K562 (cell line): ENCODE results near the gene SPIB. TPM values are rescaled to one million over a fixed set of nuclear protein-coding genes. Genes with fewer than 3 reads are reported as not detected.

Experiments
- FIP1L1 ChIP-seq: fragments of 200-400 bp; formaldehyde crosslinking; IDR thresholded peaks from 2 replicates; pipeline ENCODE4 v1.6.1; 2018; ENCODE audit warnings: mild to moderate bottlenecking, low read depth, low read length; ENCODE audit not compliant: poor library complexity, severe bottlenecking
- FOXP1 ChIP-seq: sonication (generic); formaldehyde crosslinking; IDR thresholded peaks from 2 replicates; pipeline ENCODE4 v1.8.0; 2022; ENCODE audit warnings: mild to moderate bottlenecking, missing genetic modification reagents
- L3MBTL2 ChIP-seq: fragments of 450-650 bp; IDR thresholded peaks from 2 replicates; pipeline ENCODE4 v1.6.1; 2016; ENCODE audit warnings: mild to moderate bottlenecking, moderate library complexity
- NR2C1 ChIP-seq, 2 experiments: fragments of 450-650 bp; IDR thresholded peaks; 2 replicates each; pipeline ENCODE4 v1.6.1; 2017; ENCODE audit warnings: mild to moderate bottlenecking in 2 of 2, antibody characterized with exemption in 1 of 2, inconsistent platforms in 1 of 2, missing compliant biosample characterization in 1 of 2, missing genetic modification characterization in 1 of 2
- NR2C2 ChIP-seq, 2 experiments: fragments of 200-800 bp in 1 of 2; sonication (Bioruptor generic) in 1 of 2; sonication (generic) in 1 of 2; formaldehyde crosslinking in 1 of 2; IDR thresholded peaks; 2 replicates each; pipeline versions ENCODE4 v1.6.1 to v1.8.0; 2016 to 2022; ENCODE audit warnings: mild to moderate bottlenecking in 1 of 2, missing compliant biosample characterization in 1 of 2, missing genetic modification characterization in 1 of 2, missing genetic modification reagents in 1 of 2
- POLR2A ChIP-seq: fragments of 450-650 bp; conservative IDR thresholded peaks from 2 replicates; pipeline ENCODE4 v1.6.1; 2016
- POLR2B ChIP-seq: fragments of 450-650 bp; IDR thresholded peaks from 2 replicates; pipeline ENCODE4 v1.6.1; 2018; ENCODE audit warnings: low read depth; ENCODE audit not compliant: partially characterized antibody
- POLR2G ChIP-seq: fragments of 200-400 bp; formaldehyde crosslinking; IDR thresholded peaks from 2 replicates; pipeline ENCODE4 v1.6.1; 2017; ENCODE audit warnings: low read depth, mild to moderate bottlenecking, antibody characterized with exemption, low read length, moderate library complexity
- RBM22 ChIP-seq: fragments of 200-400 bp; formaldehyde crosslinking; IDR thresholded peaks from 2 replicates; pipeline ENCODE4 v1.6.1; 2018; ENCODE audit warnings: low read length, low read depth; ENCODE audit not compliant: poor library complexity, severe bottlenecking
- SUPT5H ChIP-seq: fragments of 450-650 bp; IDR thresholded peaks from 2 replicates; pipeline ENCODE4 v1.6.1; 2016
- ZFX ChIP-seq: sonication (generic); formaldehyde crosslinking; IDR thresholded peaks from 2 replicates; pipeline ENCODE4 v1.8.0; 2022; ENCODE audit warnings: mild to moderate bottlenecking, missing genetic modification reagents, moderate library complexity
- ZNF121 ChIP-seq: sonication (generic); formaldehyde crosslinking; conservative IDR thresholded peaks from 2 replicates; pipeline ENCODE4 v1.8.0; 2022; ENCODE audit warnings: missing genetic modification reagents
- ZNF740 ChIP-seq, 3 experiments: fragments of 200-800 bp in 1 of 3; sonication (Bioruptor generic) in 1 of 3; sonication (generic) in 1 of 3; formaldehyde crosslinking in 1 of 3; IDR thresholded peaks; 2 replicates each; pipeline versions ENCODE4 v1.6.1 to v1.8.0; 2016 to 2022; ENCODE audit warnings: mild to moderate bottlenecking in 2 of 3, missing compliant biosample characterization in 2 of 3, missing genetic modification characterization in 2 of 3, missing genetic modification reagents in 1 of 3
- polyA plus RNA-seq, 8 experiments: library from polyadenylated mRNA; depleted of rRNA in 4 of 8; stranded (reverse) in 5 of 8; unstranded in 3 of 8; fragments of >200 nt; fragmentation: Nextera tagmentation in 2 of 8; fragmentation: Illumina TruSeq in 1 of 8; extraction: Ambion mirVana in 2 of 8; extraction: Trizol in 1 of 8; gene quantifications; 2 replicates each; pipeline versions ENCODE4 v1.2.1 to v1.2.3, GENCODE V29; 2011 to 2014; ENCODE audit warnings: inconsistent platforms in 1 of 8, missing spikeins in 1 of 8
- total RNA-seq, 7 experiments: library from RNA; depleted of rRNA in 6 of 7; stranded (reverse); fragments of >200 nt in 6 of 7; fragmentation: Illumina TruSeq in 2 of 7; extraction: Trizol in 2 of 7; gene quantifications; 2 replicates each; pipeline versions ENCODE4 v1.2.1 to v1.2.3, GENCODE V29; 2011 to 2021; ENCODE audit warnings: low replicate concordance in 1 of 7

SPIB gene
- total and polyA plus RNA-seq, 9 of the 15 experiments (the other 6 are each of a cell fraction or from before 2014, with no cell fraction given), result 0.06 to 1.0 (median 0.43) TPM; not detected in 1

- TF ChIP-seq ZNF740 (CRISPR knock-in tag; IDR thresholded peaks at IDR 0.05), result peak; percentile 96
- no peak for TF ChIP-seq ZNF740 (tag; IDR thresholded peaks at IDR 0.05)
- TF ChIP-seq POLR2A, result peak; percentile 35; the same call in 1 of the 2 replicates
- TF ChIP-seq FOXP1, result 0 out of 2 replicates have a peak, but pooled peaks have one; percentile 40
- no peak for TF ChIP-seq L3MBTL2
- TF ChIP-seq NR2C1 (IDR thresholded peaks at IDR 0.05), result peak; percentile 97
- peak; percentile 96 for TF ChIP-seq NR2C1 (tag; IDR thresholded peaks at IDR 0.05)
- peak; percentile 76 for TF ChIP-seq FIP1L1
- peak; percentile 33 for TF ChIP-seq POLR2B
- peak; percentile 12 for TF ChIP-seq RBM22
- peak; percentile 65 for TF ChIP-seq POLR2G
- peak; percentile 95 for TF ChIP-seq NR2C2 (CRISPR knock-in tag; IDR thresholded peaks at IDR 0.05)
- peak; percentile 91 for TF ChIP-seq NR2C2 (tag; IDR thresholded peaks at IDR 0.05)
- 0 out of 2 replicates have a peak, but pooled peaks have one; percentile 40 for TF ChIP-seq SUPT5H
- peak; percentile 19; the same call in 1 of the 2 replicates for TF ChIP-seq ZFX
- no peak for TF ChIP-seq ZNF121
These were observed 2.4 kb upstream of the SPIB start (continued) for GRCh38 chr19:50416034-50416977.
